SK-N-SH (cell line): ENCODE data around the gene PKP4. TPM values are rescaled to one million over a fixed set of nuclear protein-coding genes. Genes with fewer than 3 reads are reported as not detected.

Experiments
- CTCF ChIA-PET: fragments of 300-600, 350-600 bp; formaldehyde crosslinking; extraction: SDS; loops from one replicate; lab custom pipeline; 2021; lab: Yijun Ruan, JAX
- POLR2A ChIA-PET: fragments of 350-600 bp; sonication (Branson Sonifier 250); formaldehyde crosslinking; extraction: SDS; loops from one replicate; lab custom pipeline; 2020; ENCODE audit warnings: antibody characterized with exemption, inconsistent platforms; lab: Yijun Ruan, JAX
- DNase-seq: peaks from one replicate; pipeline ENCODE4 v3.0.0; 2012
- H2AFZ ChIP-seq: fragments of 200-600 bp; sonication (generic); 2 replicates; pipeline ENCODE4 v1.8.1; 2016; ENCODE audit warnings: antibody characterized with exemption, mild to moderate bottlenecking, low read depth
- H3F3A ChIP-seq: fragments of 200-600 bp; sonication (generic); replicated peaks from 2 replicates; pipeline ENCODE3; 2016; ENCODE audit warnings: antibody characterized with exemption, mild to moderate bottlenecking; ENCODE audit not compliant: insufficient read depth
- H3K27ac ChIP-seq, 2 experiments: fragments of 200-500 bp in 1 of 2; fragments of 200-600 bp in 1 of 2; sonication (Bioruptor generic) in 1 of 2; sonication (generic), shearing (Covaris generic) in 1 of 2; 2 replicates each; pipeline versions ENCODE4 v1.5.1 to v1.6.1; 2014 to 2016; ENCODE audit warnings: low read depth in 2 of 2, inconsistent platforms in 1 of 2, low read length in 1 of 2, mild to moderate bottlenecking in 1 of 2, mixed read lengths in 1 of 2
- H3K27me3 ChIP-seq: fragments of 200-600 bp; sonication (generic), shearing (Covaris generic); 2 replicates; pipeline ENCODE4 v1.6.1; 2016; ENCODE audit warnings: mixed run types; ENCODE audit not compliant: insufficient read depth
- H3K36me3 ChIP-seq, 2 experiments: fragments of 200-500 bp in 1 of 2; fragments of 200-600 bp in 1 of 2; sonication (Bioruptor generic) in 1 of 2; sonication (generic) in 1 of 2; replicated peaks in 1 of 2; 2 replicates each; pipeline versions ENCODE3 to v1.5.1; 2014 to 2016; ENCODE audit warnings: low read length in 1 of 2, mild to moderate bottlenecking in 1 of 2; ENCODE audit not compliant: insufficient read depth in 2 of 2, control insufficient read depth in 1 of 2
- H3K4me1 ChIP-seq, 2 experiments: fragments of 200-500 bp in 1 of 2; fragments of 200-600 bp in 1 of 2; sonication (Bioruptor generic) in 1 of 2; sonication (generic), shearing (Covaris generic) in 1 of 2; 2 replicates each; pipeline versions ENCODE4 v1.5.1 to v1.6.1; 2014 to 2016; ENCODE audit warnings: low read depth in 1 of 2, low read length in 1 of 2, mixed run types in 1 of 2; ENCODE audit not compliant: insufficient read depth in 2 of 2, control insufficient read depth in 1 of 2
- H3K4me2 ChIP-seq: fragments of 200-600 bp; sonication (generic), shearing (Covaris generic); 2 replicates; pipeline ENCODE4 v1.6.1; 2017; ENCODE audit warnings: mixed run types
- H3K4me3 ChIP-seq, 2 experiments: fragments of 200-500 bp in 1 of 2; fragments of 200-600 bp in 1 of 2; sonication (Bioruptor generic) in 1 of 2; sonication (generic), shearing (Covaris generic) in 1 of 2; 2 replicates each; pipeline versions ENCODE4 v1.5.1 to v1.8.1; 2014 to 2016; ENCODE audit warnings: low read depth in 2 of 2, inconsistent platforms in 1 of 2, low read length in 1 of 2, mild to moderate bottlenecking in 1 of 2, mixed read lengths in 1 of 2, moderate library complexity in 1 of 2
- H3K79me2 ChIP-seq: fragments of 200-600 bp; sonication (generic); 2 replicates; pipeline ENCODE4 v1.8.1; 2017; ENCODE audit warnings: mild to moderate bottlenecking; ENCODE audit not compliant: insufficient read depth
- H3K9ac ChIP-seq: fragments of 200-600 bp; sonication (generic); 2 replicates; pipeline ENCODE4 v1.6.1; 2017; ENCODE audit warnings: mixed run types
- H3K9me2 ChIP-seq: fragments of 200-600 bp; sonication (generic); 2 replicates; pipeline ENCODE4 v1.6.1; 2017; ENCODE audit warnings: mixed run types
- H3K9me3 ChIP-seq: fragments of 200-600 bp; sonication (generic); 2 replicates; pipeline ENCODE4 v1.6.1; 2017; ENCODE audit warnings: mixed run types, mild to moderate bottlenecking, moderate library complexity
- H4K20me1 ChIP-seq: fragments of 200-600 bp; sonication (generic); 2 replicates; pipeline ENCODE4 v1.6.1; 2017; ENCODE audit warnings: mild to moderate bottlenecking, mixed run types; ENCODE audit not compliant: insufficient read depth
- CHD2 ChIP-seq: fragments of 150-350 bp; IDR thresholded peaks from 2 replicates; pipeline ENCODE4 v1.6.1; 2018; ENCODE audit warnings: low read length; ENCODE audit not compliant: partially characterized antibody
- ELF1 ChIP-seq: IDR thresholded peaks from 2 replicates; pipeline ENCODE4 v1.4.0; 2012
- EP300 ChIP-seq, 2 experiments: IDR thresholded peaks; 2 replicates each; pipeline versions ENCODE4 v1.4.0 to v1.6.1; 2012; ENCODE audit warnings: borderline replicate concordance in 1 of 2, low read depth in 1 of 2, low read length in 1 of 2
- EZH2phosphoT487 ChIP-seq: fragments of 200-600 bp; sonication (generic); IDR thresholded peaks from 2 replicates; pipeline ENCODE4 v1.6.1; 2017; ENCODE audit warnings: low read depth, mixed run types, mild to moderate bottlenecking, antibody characterized with exemption, moderate library complexity, borderline replicate concordance
- FOSL2 ChIP-seq: IDR thresholded peaks from 2 replicates; pipeline ENCODE4 v1.4.0; 2012; ENCODE audit warnings: low read depth, mild to moderate bottlenecking, moderate library complexity, borderline replicate concordance
- FOXJ3 ChIP-seq: sonication (generic); formaldehyde crosslinking; IDR thresholded peaks from 2 replicates; pipeline ENCODE4 v1.5.1; 2020; ENCODE audit warnings: mild to moderate bottlenecking, missing genetic modification reagents
- GABPA ChIP-seq: IDR thresholded peaks from 2 replicates; pipeline ENCODE4 v1.4.0; 2012; ENCODE audit warnings: low read depth, mild to moderate bottlenecking
- GATA2 ChIP-seq: sonication (generic); formaldehyde crosslinking; IDR thresholded peaks from 2 replicates; pipeline ENCODE4 v1.5.0; 2020; ENCODE audit warnings: mild to moderate bottlenecking, missing genetic modification reagents
- IRF3 ChIP-seq: fragments of 150-350 bp; IDR thresholded peaks from 2 replicates; pipeline ENCODE4 v1.6.1; 2016; ENCODE audit warnings: mild to moderate bottlenecking, low read depth, low read length
- MEF2A ChIP-seq: IDR thresholded peaks from 2 replicates; pipeline ENCODE4 v1.4.0; 2012; ENCODE audit warnings: low read depth, borderline replicate concordance
- MXI1 ChIP-seq: IDR thresholded peaks from 2 replicates; pipeline ENCODE4 v1.6.1; 2012; ENCODE audit warnings: mild to moderate bottlenecking, low read depth, low read length, improper control_type of control experiment
- NRF1 ChIP-seq: IDR thresholded peaks from 2 replicates; pipeline ENCODE4 v1.6.1; 2012; ENCODE audit warnings: low read depth, mild to moderate bottlenecking, low read length
- POLR2AphosphoS5 ChIP-seq: IDR thresholded peaks from 2 replicates; pipeline ENCODE4 v1.6.1; 2012; ENCODE audit warnings: low read depth, low read length
- RAD21 ChIP-seq: IDR thresholded peaks from 2 replicates; pipeline ENCODE4 v1.6.1; 2012; ENCODE audit warnings: mild to moderate bottlenecking, low read length
- RFX5 ChIP-seq: IDR thresholded peaks from 2 replicates; pipeline ENCODE4 v1.6.1; 2012; ENCODE audit warnings: mild to moderate bottlenecking, improper control_type of control experiment, low read length
- SMC3 ChIP-seq: IDR thresholded peaks from 2 replicates; pipeline ENCODE4 v1.6.1; 2012; ENCODE audit warnings: low read depth, low read length, improper control_type of control experiment
- TAF1 ChIP-seq: IDR thresholded peaks from 2 replicates; pipeline ENCODE4 v1.6.1; 2012; ENCODE audit warnings: low read depth, mild to moderate bottlenecking, low read length, moderate library complexity, borderline replicate concordance
- TCF12 ChIP-seq: IDR thresholded peaks from 2 replicates; pipeline ENCODE4 v1.4.0; 2012
- TEAD4 ChIP-seq: IDR thresholded peaks from 2 replicates; pipeline ENCODE4 v1.4.0; 2012; ENCODE audit warnings: mild to moderate bottlenecking, borderline replicate concordance; ENCODE audit not compliant: insufficient read depth
- YY1 ChIP-seq: IDR thresholded peaks from 2 replicates; pipeline ENCODE4 v1.4.0; 2012; ENCODE audit warnings: low read depth, mild to moderate bottlenecking
- WGBS: methylation state at CpG from one replicate; pipeline ENCODE4 v1.1.6; 2017; ENCODE audit warnings: low lambda C conversion rate; 5-methylcytosine and 5-hydroxymethylcytosine counted together
- polyA plus RNA-seq, 3 experiments: library from polyadenylated mRNA; depleted of rRNA; stranded (reverse); fragments of >200 nt; gene quantifications; 2 replicates each; pipeline ENCODE4 v1.2.3, GENCODE V29; 2012
- TF ChIP-seq, protein P1 (sequence below): IDR thresholded peaks from 2 replicates; pipeline ENCODE4; 2012
- TF ChIP-seq, protein P2 (sequence below): fragments of 150-350 bp; IDR thresholded peaks from 2 replicates; pipeline ENCODE4 v1.6.1; 2017; ENCODE audit warnings: antibody characterized with exemption, low read length, low read depth, borderline replicate concordance

The PKP4 gene
- polyA plus RNA-seq, 1 of the 3 experiments (the other 2 are of a cell fraction), result 10.9 TPM

- TF ChIP-seq IRF3 (no peak), SMC3 (no peak), GABPA (no peak), ELF1 (no peak), RAD21 (no peak), NRF1 (no peak), POLR2AphosphoS5 (no peak), CHD2 (no peak), FOSL2 (peak; percentile 33; the same call in 1 of the 2 replicates), TCF12 (peak; percentile 55), YY1 (no peak)
These were observed 210.8 kb downstream of the PKP4 start (continued) for GRCh38 chr2:158667586-158667985.

DNA sequence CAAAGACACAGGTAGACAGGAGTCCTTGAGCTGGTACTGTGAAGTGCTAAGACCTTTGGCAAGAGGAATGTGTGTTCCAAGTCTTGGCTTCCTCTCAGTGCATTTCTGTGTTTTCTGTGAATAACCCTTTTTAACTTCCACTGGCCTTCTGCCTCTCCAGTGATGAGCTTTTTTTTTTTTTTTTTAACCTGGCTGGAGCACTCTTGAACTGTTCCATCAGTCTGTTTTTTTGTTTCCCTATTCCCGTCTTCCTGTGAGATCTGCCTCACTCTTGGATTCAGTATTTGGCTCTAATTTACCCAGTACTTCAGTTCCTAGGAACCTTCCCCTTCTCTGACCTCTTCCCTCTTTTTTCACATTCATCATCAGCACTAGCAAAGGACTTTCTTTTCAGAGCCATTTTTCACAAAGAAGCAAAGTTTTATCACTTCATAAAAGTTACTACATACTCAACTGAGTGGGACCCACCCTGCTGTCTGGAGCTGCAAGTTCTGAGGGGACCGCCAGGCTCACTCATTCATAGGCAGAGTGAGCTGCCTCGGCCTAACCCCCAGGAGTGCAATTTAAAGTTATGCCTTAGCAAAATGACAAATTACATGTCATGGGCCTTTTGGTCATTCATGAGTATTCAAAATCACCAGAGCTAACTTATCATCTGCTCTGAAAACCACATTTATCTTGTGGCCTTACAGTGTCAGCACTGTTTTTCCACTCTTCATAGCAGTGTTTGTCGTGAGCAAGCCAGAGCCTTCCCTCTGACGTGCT lies 211.4 kb downstream of the PKP4 start:
- no peaks in the 10 kb centered on the region for H3K27me3 ChIP-seq
- H3K4me1 ChIP-seq, result peaks cover 33 to 40% of the 10 kb centered on the region in 2 experiments
- H3K9ac ChIP-seq, result no peak overlapping the region
- H3K4me3 ChIP-seq, result no peak overlapping the region
- CTCF ChIA-PET, result no interaction called here
- POLR2A ChIA-PET, result no interaction called here
- peak overlapping the region in 1 of 2 experiments; percentile 38; a peak in 2 of 4 replicates for H3K27ac ChIP-seq
- H3K79me2 ChIP-seq, result no peaks in the 10 kb centered on the region
- no peak for TF ChIP-seq TEAD4
- TF ChIP-seq FOXJ3, result no peak
- no peak for TF ChIP-seq EP300 (IDR thresholded peaks at IDR 0.05; ENCODE audit: borderline replicate concordance in 1 of 2, low read depth in 1 of 2, low read length in 1 of 2)
- no peaks in the 10 kb centered on the region for H3K9me2 ChIP-seq
- no peak for DNase-seq
- 89% methylated on average over 5 of the region's 5 CpGs for WGBS
- 0 out of 2 replicates have a peak overlapping the region, but pooled peaks have one; percentile 12 for H3K4me2 ChIP-seq
- no peaks in the 10 kb centered on the region for H3K9me3 ChIP-seq
- H2AFZ ChIP-seq, result no peak overlapping the region
- peaks cover 0 to 36% of the 10 kb centered on the region in 2 experiments for H3K36me3 ChIP-seq
- peaks cover 22% of the 10 kb centered on the region for H3F3A ChIP-seq
- no peaks in the 10 kb centered on the region for H4K20me1 ChIP-seq

GRCh38 chr2:158670292-158670691 lies 213.5 kb downstream of the PKP4 start:
- Histone ChIP-seq H3K9me2 (no peaks in the 10 kb centered on the region), H3K4me1 (peaks cover 24 to 32% of the 10 kb centered on the region in 2 experiments; a peak in 3 of 4 replicates), H3K4me3 (no peak overlapping the region), H3K27me3 (no peaks in the 10 kb centered on the region), H3K79me2 (no peaks in the 10 kb centered on the region), H3K36me3 (peaks cover 0 to 43% of the 10 kb centered on the region in 2 experiments), H2AFZ (no peak overlapping the region), H4K20me1 (no peaks in the 10 kb centered on the region), H3K27ac (no peak overlapping the region; a peak in 1 of 4 replicates), H3K9me3 (no peaks in the 10 kb centered on the region), H3F3A (peaks cover 13% of the 10 kb centered on the region), H3K9ac (no peak overlapping the region), H3K4me2 (no peak overlapping the region)
- TF ChIP-seq EP300 (IDR thresholded peaks at IDR 0.05; ENCODE audit: borderline replicate concordance in 1 of 2, low read depth in 1 of 2, low read length in 1 of 2) (no peak), TAF1 (no peak), GATA2 (CRISPR knock-in tag) (no peak), RFX5 (no peak), ELF1 (no peak), NRF1 (no peak), FOXJ3 (no peak), MEF2A (no peak), YY1 (no peak), TEAD4 (no peak), EZH2phosphoT487 (no peak), FOSL2 (no peak), POLR2AphosphoS5 (no peak), SMC3 (no peak), MXI1 (no peak)
- TF ChIP-seq, protein P1, sequence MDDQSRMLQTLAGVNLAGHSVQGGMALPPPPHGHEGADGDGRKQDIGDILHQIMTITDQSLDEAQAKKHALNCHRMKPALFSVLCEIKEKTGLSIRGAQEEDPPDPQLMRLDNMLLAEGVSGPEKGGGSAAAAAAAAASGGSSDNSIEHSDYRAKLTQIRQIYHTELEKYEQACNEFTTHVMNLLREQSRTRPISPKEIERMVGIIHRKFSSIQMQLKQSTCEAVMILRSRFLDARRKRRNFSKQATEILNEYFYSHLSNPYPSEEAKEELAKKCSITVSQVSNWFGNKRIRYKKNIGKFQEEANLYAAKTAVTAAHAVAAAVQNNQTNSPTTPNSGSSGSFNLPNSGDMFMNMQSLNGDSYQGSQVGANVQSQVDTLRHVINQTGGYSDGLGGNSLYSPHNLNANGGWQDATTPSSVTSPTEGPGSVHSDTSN, result no peak
- TF ChIP-seq, protein P2, sequence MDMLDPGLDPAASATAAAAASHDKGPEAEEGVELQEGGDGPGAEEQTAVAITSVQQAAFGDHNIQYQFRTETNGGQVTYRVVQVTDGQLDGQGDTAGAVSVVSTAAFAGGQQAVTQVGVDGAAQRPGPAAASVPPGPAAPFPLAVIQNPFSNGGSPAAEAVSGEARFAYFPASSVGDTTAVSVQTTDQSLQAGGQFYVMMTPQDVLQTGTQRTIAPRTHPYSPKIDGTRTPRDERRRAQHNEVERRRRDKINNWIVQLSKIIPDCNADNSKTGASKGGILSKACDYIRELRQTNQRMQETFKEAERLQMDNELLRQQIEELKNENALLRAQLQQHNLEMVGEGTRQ, result no peak
- ChIA-PET POLR2A (no interaction called here), CTCF (interaction anchor here (0.6 kb wide), 1 partner anchor 9 kb away, joined by 3 read pairs; no protein-coding TSS in a partner anchor)
- 95% methylated on average over 3 of the region's 3 CpGs for WGBS
- no peak for DNase-seq
